Endothelial cell of umbilical vein (primary cell): ENCODE measurements around the gene MTG1. TPM values are rescaled to one million over a fixed set of nuclear protein-coding genes. Genes with fewer than 3 reads are reported as not detected.

ENCODE experiments used
- BruUV-seq: library from RNA; stranded (reverse); fragments of 400-500 nt; replicated peaks from 2 replicates; lab custom pipeline; 2021; lab: Mats Ljungman, UMichigan
- CTCF ChIA-PET: fragments of 300-600, 350-600 bp; sonication (Branson Sonifier 250); formaldehyde crosslinking; loops from one replicate; lab custom pipeline; 2021; ENCODE audit warnings: antibody characterized with exemption, inconsistent platforms; lab: Charles Lee
- POLR2A ChIA-PET: fragments of 300-600, 350-600 bp; sonication (Branson Sonifier 250); formaldehyde crosslinking; loops from one replicate; lab custom pipeline; 2021; ENCODE audit warnings: antibody characterized with exemption, inconsistent platforms; lab: Charles Lee
- DNase-seq: peaks from one replicate; pipeline ENCODE4 v3.0.0-alpha.2; 2011; ENCODE audit warnings: low read depth, low spot score
- FAIRE-seq: peaks from 2 replicates; lab custom pipeline; 2011; peaks lifted over from hg19 to GRCh38; lab: Jason Lieb, UNC
- H2AFZ ChIP-seq: 2 replicates; pipeline ENCODE4 v1.6.0; 2012; ENCODE audit warnings: low read depth, low read length, control low read depth, inconsistent platforms
- H3K27ac ChIP-seq: 2 replicates; pipeline ENCODE4 v1.5.1; 2011; ENCODE audit warnings: low read depth, mild to moderate bottlenecking, control low read depth, low read length, moderate library complexity; ENCODE audit not compliant: insufficient read depth
- H3K27me3 ChIP-seq, 2 experiments: 2 replicates each; pipeline versions ENCODE4 v1.6.0 to v1.6.1; 2011; ENCODE audit warnings: low read length in 2 of 2, mixed read lengths in 1 of 2; ENCODE audit not compliant: control insufficient read depth in 2 of 2, insufficient read depth in 2 of 2
- H3K36me3 ChIP-seq, 2 experiments: 2 replicates in 1 of 2; 3 replicates in 1 of 2; pipeline ENCODE4 v1.5.1; 2011; ENCODE audit warnings: low read length in 2 of 2, mild to moderate bottlenecking in 1 of 2, moderate library complexity in 1 of 2; ENCODE audit not compliant: control insufficient read depth in 2 of 2, insufficient read depth in 2 of 2; ENCODE audit errors: extremely low read depth in 1 of 2
- H3K4me1 ChIP-seq: 3 replicates; pipeline ENCODE4 v1.5.1; 2011; ENCODE audit warnings: mild to moderate bottlenecking, low read length; ENCODE audit not compliant: control insufficient read depth, insufficient read depth; ENCODE audit errors: extremely low read depth
- H3K4me2 ChIP-seq: 2 replicates; pipeline ENCODE4 v1.6.1; 2011; ENCODE audit warnings: low read length, control low read depth, mixed read lengths; ENCODE audit not compliant: insufficient read depth
- H3K4me3 ChIP-seq, 3 experiments: fragments of 200-600 bp in 1 of 3; sonication (generic), shearing (Covaris generic) in 1 of 3; replicated peaks in 1 of 3; 2 replicates each; pipeline ENCODE4 v1.5.1; 2011 to 2016; ENCODE audit warnings: control low read depth in 3 of 3, low read length in 3 of 3, mild to moderate bottlenecking in 2 of 3, inconsistent platforms in 1 of 3, low read depth in 1 of 3, moderate library complexity in 1 of 3; ENCODE audit not compliant: insufficient read depth in 1 of 3
- H3K79me2 ChIP-seq: 2 replicates; pipeline ENCODE4 v1.6.0; 2012; ENCODE audit warnings: low read length, inconsistent platforms; ENCODE audit not compliant: control insufficient read depth, insufficient read depth
- H3K9ac ChIP-seq: replicated peaks from 2 replicates; pipeline ENCODE3; 2011; ENCODE audit warnings: low read length, control low read depth; ENCODE audit not compliant: insufficient read depth; ENCODE audit errors: extremely low read depth
- H3K9me1 ChIP-seq: replicated peaks from 3 replicates; pipeline ENCODE4 v1.6.0; 2011; ENCODE audit warnings: mild to moderate bottlenecking, low read length; ENCODE audit not compliant: control insufficient read depth, insufficient read depth; ENCODE audit errors: extremely low read depth
- H3K9me3 ChIP-seq: replicated peaks from 2 replicates; pipeline ENCODE4 v1.5.1; 2012; ENCODE audit warnings: low read length, inconsistent platforms; ENCODE audit not compliant: control insufficient read depth, insufficient read depth
- H4K20me1 ChIP-seq: replicated peaks from 2 replicates; pipeline ENCODE3; 2011; ENCODE audit warnings: mild to moderate bottlenecking, low read length; ENCODE audit not compliant: control insufficient read depth, insufficient read depth; ENCODE audit errors: extremely low read depth
- EZH2 ChIP-seq: IDR thresholded peaks from 2 replicates; pipeline ENCODE4 v1.6.1; 2012; ENCODE audit warnings: borderline replicate concordance, low read depth, mild to moderate bottlenecking, moderate library complexity, low read length, inconsistent platforms; ENCODE audit not compliant: severe bottlenecking
- FOS ChIP-seq: IDR thresholded peaks from 2 replicates; pipeline ENCODE4 v1.6.1; 2011; ENCODE audit warnings: mild to moderate bottlenecking, low read length, moderate library complexity, borderline replicate concordance; ENCODE audit not compliant: insufficient read depth
- GATA2 ChIP-seq: IDR thresholded peaks from 2 replicates; pipeline ENCODE4 v1.7.0; 2011; ENCODE audit warnings: low read depth, mild to moderate bottlenecking, moderate library complexity, mixed read lengths, low read length; ENCODE audit not compliant: insufficient read length, insufficient read depth
- JUN ChIP-seq: IDR thresholded peaks from 2 replicates; pipeline ENCODE4 v1.6.1; 2011; ENCODE audit warnings: borderline replicate concordance, low read depth; ENCODE audit not compliant: insufficient read length, insufficient read depth
- MYC ChIP-seq: IDR thresholded peaks from one replicate; pipeline ENCODE4 v1.6.1; 2011; ENCODE audit warnings: mild to moderate bottlenecking, low read depth, low read length
- POLR2A ChIP-seq: IDR thresholded peaks from 2 replicates; pipeline ENCODE4 v1.6.1; 2012; ENCODE audit warnings: low read depth, mild to moderate bottlenecking, control low read depth, low read length
- POLR2AphosphoS5 ChIP-seq: IDR thresholded peaks from 2 replicates; pipeline ENCODE4 v1.6.1; 2012; ENCODE audit warnings: low read depth, mild to moderate bottlenecking, control low read depth, low read length, moderate library complexity; ENCODE audit not compliant: insufficient read depth
- dilution Hi-C: fragments of 300-500 bp; cut with MboI; formaldehyde crosslinking; loops from one replicate; pipeline ENCODE4 v1.15.0; 2019; ENCODE audit warnings: low sequenced_read_pairs; ENCODE audit not compliant: extremely low pct_ligation_motif_present
- intact Hi-C: fragments of 100-400 bp; cut with micrococcal nuclease; formaldehyde crosslinking; loops from one replicate; pipeline ENCODE4 v1.10.0; 2022
- polyA plus RNA-seq, 4 experiments: library from polyadenylated mRNA; depleted of rRNA in 3 of 4; stranded (reverse) in 3 of 4; unstranded in 1 of 4; fragments of >200 nt; gene quantifications; 2 replicates each; pipeline versions ENCODE4 v1.2.1 to v1.2.3, GENCODE V29; 2011 to 2012; ENCODE audit warnings: missing spikeins in 1 of 4
- total RNA-seq: library from RNA; stranded (reverse); gene quantifications from 2 replicates; pipeline ENCODE4 v1.2.3, GENCODE V29; 2021
- TF ChIP-seq, protein P1 (sequence below): IDR thresholded peaks from 2 replicates; pipeline ENCODE4 v1.6.1; 2011; ENCODE audit not compliant: insufficient read depth, insufficient read length
- TF ChIP-seq, protein P2 (sequence below), 2 donors: IDR thresholded peaks; 1 replicate in 1 of 2; 2 replicates in 1 of 2; pipeline ENCODE4 v1.5.1; 2011; ENCODE audit warnings: low read length in 2 of 2, mild to moderate bottlenecking in 2 of 2, moderate library complexity in 2 of 2, control low read depth in 1 of 2, inconsistent platforms in 1 of 2, low read depth in 1 of 2; ENCODE audit not compliant: insufficient read depth in 1 of 2; ENCODE audit errors: extremely low read depth in 1 of 2

MTG1 gene
- total and polyA plus RNA-seq, 2 donors (not counting 3 experiments of a cell fraction or from before 2014, with no cell fraction given): 66.5 to 91.6 TPM

- Histone ChIP-seq H3K4me3 (no peak overlapping the region), H3K36me3 (peaks cover 2 to 47% of the 10 kb centered on the region in 2 experiments), H3K4me1 (no peaks in the 10 kb centered on the region), H3K27me3 (no peaks in the 10 kb centered on the region), H2AFZ (no peak overlapping the region), H4K20me1 (no peaks in the 10 kb centered on the region), H3K79me2 (no peaks in the 10 kb centered on the region), H3K9ac (no peak overlapping the region), H3K4me2 (no peak overlapping the region), H3K9me1 (no peaks in the 10 kb centered on the region), H3K9me3 (no peaks in the 10 kb centered on the region), H3K27ac (no peak overlapping the region)
- no TSS peak for BruUV-seq
- intact Hi-C loops: no loop called here
- CTCF ChIA-PET: no interaction called here
- FAIRE-seq: no peak
- TF ChIP-seq MYC (no peak), POLR2A (no peak), EZH2 (no peak), FOS (no peak), POLR2AphosphoS5 (no peak), GATA2 (no peak), JUN (no peak)
- TF ChIP-seq, protein P1, sequence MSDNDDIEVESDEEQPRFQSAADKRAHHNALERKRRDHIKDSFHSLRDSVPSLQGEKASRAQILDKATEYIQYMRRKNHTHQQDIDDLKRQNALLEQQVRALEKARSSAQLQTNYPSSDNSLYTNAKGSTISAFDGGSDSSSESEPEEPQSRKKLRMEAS: no peak
- TF ChIP-seq, protein P2, sequence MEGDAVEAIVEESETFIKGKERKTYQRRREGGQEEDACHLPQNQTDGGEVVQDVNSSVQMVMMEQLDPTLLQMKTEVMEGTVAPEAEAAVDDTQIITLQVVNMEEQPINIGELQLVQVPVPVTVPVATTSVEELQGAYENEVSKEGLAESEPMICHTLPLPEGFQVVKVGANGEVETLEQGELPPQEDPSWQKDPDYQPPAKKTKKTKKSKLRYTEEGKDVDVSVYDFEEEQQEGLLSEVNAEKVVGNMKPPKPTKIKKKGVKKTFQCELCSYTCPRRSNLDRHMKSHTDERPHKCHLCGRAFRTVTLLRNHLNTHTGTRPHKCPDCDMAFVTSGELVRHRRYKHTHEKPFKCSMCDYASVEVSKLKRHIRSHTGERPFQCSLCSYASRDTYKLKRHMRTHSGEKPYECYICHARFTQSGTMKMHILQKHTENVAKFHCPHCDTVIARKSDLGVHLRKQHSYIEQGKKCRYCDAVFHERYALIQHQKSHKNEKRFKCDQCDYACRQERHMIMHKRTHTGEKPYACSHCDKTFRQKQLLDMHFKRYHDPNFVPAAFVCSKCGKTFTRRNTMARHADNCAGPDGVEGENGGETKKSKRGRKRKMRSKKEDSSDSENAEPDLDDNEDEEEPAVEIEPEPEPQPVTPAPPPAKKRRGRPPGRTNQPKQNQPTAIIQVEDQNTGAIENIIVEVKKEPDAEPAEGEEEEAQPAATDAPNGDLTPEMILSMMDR (IDR thresholded peaks at IDR 0.05; ENCODE audit: extremely low read depth in 1 of 2, insufficient read depth in 1 of 2, low read depth in 1 of 2, low read length in 2 of 2): no peak
- dilution Hi-C loops: no loop called here
- DNase-seq: no peak
- POLR2A ChIA-PET: no interaction called here
Observed at GRCh38 chr10:133365461-133366129, 28.4 kb upstream of the MTG1 start.
